ENCODE data around the gene ACKR3.

ACKR3 gene

GRCh38 chr2:236600158-236600557, 30.5 kb downstream of the ACKR3 start:
- H3K36me3 Mint-ChIP-seq (ENCODE audit: low read depth): no peaks in the 10 kb centered on the region
- H3K9me3 Mint-ChIP-seq: no peaks in the 10 kb centered on the region
- peaks cover 4% of the 10 kb centered on the region for H3K4me1 Mint-ChIP-seq (ENCODE audit: low read depth)
- no peak overlapping the region for H3K27ac Mint-ChIP-seq
- no peak overlapping the region for H3K4me3 Mint-ChIP-seq
- H3K27me3 Mint-ChIP-seq: peaks cover 16% of the 10 kb centered on the region

- H3K4me3 Mint-ChIP-seq: no peak overlapping the region
- H3K9me3 Mint-ChIP-seq: no peaks in the 10 kb centered on the region
- peaks cover 4% of the 10 kb centered on the region for H3K4me1 Mint-ChIP-seq (ENCODE audit: low read depth)
- peaks cover 22% of the 10 kb centered on the region for H3K27me3 Mint-ChIP-seq
- no peak overlapping the region for H3K27ac Mint-ChIP-seq
- no peaks in the 10 kb centered on the region for H3K36me3 Mint-ChIP-seq (ENCODE audit: low read depth)
Observed at GRCh38 chr2:236600892-236601291, 31.3 kb downstream of the ACKR3 start.

- no peaks in the 10 kb centered on the region for H3K9me3 Mint-ChIP-seq
- peaks cover 26% of the 10 kb centered on the region for H3K27me3 Mint-ChIP-seq
- H3K36me3 Mint-ChIP-seq (ENCODE audit: low read depth): no peaks in the 10 kb centered on the region
Observed at GRCh38 chr2:236601316-236602202, 31.9 kb downstream of the ACKR3 start.

GRCh38 chr2:236602678-236603077, 33.1 kb downstream of the ACKR3 start:
- H3K27me3 Mint-ChIP-seq: peaks cover 28% of the 10 kb centered on the region
- H3K36me3 Mint-ChIP-seq (ENCODE audit: low read depth): no peaks in the 10 kb centered on the region
- no peak overlapping the region for H3K4me3 Mint-ChIP-seq
- H3K4me1 Mint-ChIP-seq (ENCODE audit: low read depth): peaks cover 4% of the 10 kb centered on the region
- H3K9me3 Mint-ChIP-seq: no peaks in the 10 kb centered on the region
- no peak overlapping the region for H3K27ac Mint-ChIP-seq

More at GRCh38 chr2:236601316-236602202, 31.9 kb downstream of the ACKR3 start:
- Mint-ChIP-seq H3K4me3 (no peak overlapping the region), H3K4me1 (ENCODE audit: low read depth) (peaks cover 4% of the 10 kb centered on the region), H3K27ac (no peak overlapping the region)

GRCh38 chr2:236603361-236604015, 33.9 kb downstream of the ACKR3 start:
- H3K9me3 Mint-ChIP-seq: no peaks in the 10 kb centered on the region
- no peak overlapping the region for H3K4me3 Mint-ChIP-seq
- no peaks in the 10 kb centered on the region for H3K36me3 Mint-ChIP-seq (ENCODE audit: low read depth)
- no peak overlapping the region for H3K27ac Mint-ChIP-seq
- H3K27me3 Mint-ChIP-seq: peaks cover 28% of the 10 kb centered on the region
- H3K4me1 Mint-ChIP-seq (ENCODE audit: low read depth): peaks cover 4% of the 10 kb centered on the region

- H3K36me3 Mint-ChIP-seq (ENCODE audit: low read depth): no peaks in the 10 kb centered on the region
- H3K27ac Mint-ChIP-seq: no peak overlapping the region
- no peak overlapping the region for H3K4me3 Mint-ChIP-seq
- peaks cover 4% of the 10 kb centered on the region for H3K4me1 Mint-ChIP-seq (ENCODE audit: low read depth)
- H3K9me3 Mint-ChIP-seq: no peaks in the 10 kb centered on the region
- peaks cover 28% of the 10 kb centered on the region for H3K27me3 Mint-ChIP-seq
Observed at GRCh38 chr2:236604575-236605344, 35.1 kb downstream of the ACKR3 start.

GRCh38 chr2:236605345-236605734, 35.7 kb downstream of the ACKR3 start:
- Mint-ChIP-seq H3K27me3 (peaks cover 28% of the 10 kb centered on the region), H3K36me3 (ENCODE audit: low read depth) (no peaks in the 10 kb centered on the region), H3K27ac (no peak overlapping the region), H3K4me3 (no peak overlapping the region), H3K4me1 (ENCODE audit: low read depth) (peaks cover 4% of the 10 kb centered on the region), H3K9me3 (no peaks in the 10 kb centered on the region)

- H3K9me3 Mint-ChIP-seq: no peaks in the 10 kb centered on the region
- no peak overlapping the region for H3K27ac Mint-ChIP-seq
- peaks cover 4% of the 10 kb centered on the region for H3K4me1 Mint-ChIP-seq (ENCODE audit: low read depth)
- no peaks in the 10 kb centered on the region for H3K36me3 Mint-ChIP-seq (ENCODE audit: low read depth)
- H3K4me3 Mint-ChIP-seq: no peak overlapping the region
- H3K27me3 Mint-ChIP-seq: peaks cover 25% of the 10 kb centered on the region
Observed at GRCh38 chr2:236606023-236606422, 36.4 kb downstream of the ACKR3 start.

- H3K4me1 Mint-ChIP-seq (ENCODE audit: low read depth): peaks cover 4% of the 10 kb centered on the region
- peaks cover 21% of the 10 kb centered on the region for H3K27me3 Mint-ChIP-seq
- no peak overlapping the region for H3K27ac Mint-ChIP-seq
- no peaks in the 10 kb centered on the region for H3K9me3 Mint-ChIP-seq
- H3K4me3 Mint-ChIP-seq: no peak overlapping the region
- no peaks in the 10 kb centered on the region for H3K36me3 Mint-ChIP-seq (ENCODE audit: low read depth)
Observed at GRCh38 chr2:236607471-236608187, 38.0 kb downstream of the ACKR3 start.

- Mint-ChIP-seq H3K27ac (no peak overlapping the region), H3K4me3 (no peak overlapping the region), H3K36me3 (ENCODE audit: low read depth) (no peaks in the 10 kb centered on the region), H3K4me1 (ENCODE audit: low read depth) (peaks cover 4% of the 10 kb centered on the region), H3K27me3 (peaks cover 19% of the 10 kb centered on the region), H3K9me3 (no peaks in the 10 kb centered on the region)
Observed at GRCh38 chr2:236608188-236608525, 38.5 kb downstream of the ACKR3 start.

- Mint-ChIP-seq H3K9me3 (no peaks in the 10 kb centered on the region), H3K4me1 (ENCODE audit: low read depth) (peaks cover 4% of the 10 kb centered on the region), H3K27ac (no peak overlapping the region), H3K36me3 (ENCODE audit: low read depth) (no peaks in the 10 kb centered on the region), H3K4me3 (no peak overlapping the region), H3K27me3 (peaks cover 19% of the 10 kb centered on the region)
Observed at GRCh38 chr2:236608710-236609109, 39.1 kb downstream of the ACKR3 start.

GRCh38 chr2:236610991-236611821, 41.6 kb downstream of the ACKR3 start:
- H3K4me3 Mint-ChIP-seq: no peak overlapping the region
- peaks cover 5% of the 10 kb centered on the region for H3K27me3 Mint-ChIP-seq
- H3K27ac Mint-ChIP-seq: no peak overlapping the region
- H3K9me3 Mint-ChIP-seq: no peaks in the 10 kb centered on the region
- H3K36me3 Mint-ChIP-seq (ENCODE audit: low read depth): no peaks in the 10 kb centered on the region
- H3K4me1 Mint-ChIP-seq (ENCODE audit: low read depth): no peaks in the 10 kb centered on the region

- no peak overlapping the region for H3K4me3 Mint-ChIP-seq
- no peaks in the 10 kb centered on the region for H3K36me3 Mint-ChIP-seq (ENCODE audit: low read depth)
- H3K27me3 Mint-ChIP-seq: no peaks in the 10 kb centered on the region
- no peaks in the 10 kb centered on the region for H3K9me3 Mint-ChIP-seq
- no peaks in the 10 kb centered on the region for H3K4me1 Mint-ChIP-seq (ENCODE audit: low read depth)
- no peak overlapping the region for H3K27ac Mint-ChIP-seq
Observed at GRCh38 chr2:236612737-236613136, 43.1 kb downstream of the ACKR3 start.

- Mint-ChIP-seq H3K9me3 (no peaks in the 10 kb centered on the region), H3K4me1 (ENCODE audit: low read depth) (no peaks in the 10 kb centered on the region), H3K27ac (no peak overlapping the region), H3K27me3 (no peaks in the 10 kb centered on the region), H3K4me3 (no peak overlapping the region), H3K36me3 (ENCODE audit: low read depth) (no peaks in the 10 kb centered on the region)
Observed at GRCh38 chr2:236613612-236614011, 44.0 kb downstream of the ACKR3 start.
